Omental fat pad (tissue), 4 donors: Measurements from ENCODE around the gene PTOV1. TPM values are rescaled to one million over a fixed set of nuclear protein-coding genes. Genes with fewer than 3 reads are reported as not detected.

Source experiments
- ATAC-seq: fragments of 150-250 bp; one replicate; pipeline ENCODE4 v1.9.1; 2016; ENCODE audit warnings: mild to moderate bottlenecking, moderate library complexity; ENCODE audit not compliant: low FRiP score
- DNase-seq: peaks from one replicate; pipeline ENCODE4 v3.0.0-alpha.2; 2019; ENCODE audit warnings: low spot score
- CTCF ChIP-seq, 3 donors: fragments of 450-650 bp; IDR thresholded peaks; one replicate each; pipeline ENCODE4 v1.5.1; 2016 to 2017; ENCODE audit warnings: antibody characterized with exemption in 3 of 3, mild to moderate bottlenecking in 3 of 3, moderate library complexity in 2 of 3
- total RNA-seq, 4 donors: library from RNA; depleted of rRNA; stranded (reverse); fragments of >200 nt; gene quantifications; one replicate each; pipeline ENCODE4 v1.1.0, GENCODE V29; 2016

PTOV1 gene
- total RNA-seq, 4 donors from 2014 or later, result 37.3 to 64.8 (median 58.1) TPM

DNA sequence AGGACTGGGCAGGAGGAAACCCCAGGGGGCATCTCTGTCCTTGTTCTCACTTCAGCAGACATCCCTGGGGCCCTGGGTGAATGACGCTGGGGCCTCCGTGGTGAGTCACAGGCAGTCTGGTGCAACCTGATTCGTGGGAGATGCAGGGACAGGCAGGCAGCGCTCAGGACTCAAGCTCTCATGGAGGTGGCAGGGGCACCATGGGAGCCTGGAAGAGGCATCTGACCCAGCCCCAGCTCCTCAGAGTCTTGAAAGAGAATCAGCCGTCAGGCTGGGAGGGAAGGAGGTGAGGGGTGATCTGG lies 14.0 kb upstream of the PTOV1 start:
- ATAC-seq, result no peak
- DNase-seq, result no peak
- TF ChIP-seq CTCF (IDR thresholded peaks at IDR 0.05), result no peak

- no peak for DNase-seq
- ATAC-seq, result no peak
- no peak for TF ChIP-seq CTCF (IDR thresholded peaks at IDR 0.05)
These were observed 13.5 kb upstream of the PTOV1 start for GRCh38 chr19:49837425-49837824.

- DNase-seq, result no peak
- TF ChIP-seq CTCF (IDR thresholded peaks at IDR 0.05), result no peak
- ATAC-seq, result no peak
These were observed 11.9 kb upstream of the PTOV1 start for GRCh38 chr19:49838885-49839588.

DNA sequence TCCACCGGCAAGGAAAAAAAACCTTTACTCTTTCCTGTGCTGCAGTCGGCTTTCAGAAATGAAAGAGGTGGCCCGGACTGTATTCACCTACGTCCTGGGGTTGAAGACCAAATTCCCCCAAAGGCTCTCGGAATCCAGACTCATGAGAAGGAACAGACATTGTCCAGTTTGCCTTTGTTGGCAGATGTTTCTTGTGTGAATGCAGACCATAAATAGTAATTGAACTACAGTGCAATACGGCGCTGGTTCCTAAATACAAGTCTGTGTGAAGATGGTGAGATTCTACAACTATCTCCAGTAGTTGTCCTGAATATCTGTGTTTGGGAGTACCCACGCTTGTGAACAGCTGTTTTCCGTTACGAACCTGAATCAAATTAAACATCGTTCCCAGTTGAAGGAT lies 11.2 kb upstream of the PTOV1 start:
- no peak for TF ChIP-seq CTCF (IDR thresholded peaks at IDR 0.05)
- no peak for DNase-seq
- no peak for ATAC-seq

DNA sequence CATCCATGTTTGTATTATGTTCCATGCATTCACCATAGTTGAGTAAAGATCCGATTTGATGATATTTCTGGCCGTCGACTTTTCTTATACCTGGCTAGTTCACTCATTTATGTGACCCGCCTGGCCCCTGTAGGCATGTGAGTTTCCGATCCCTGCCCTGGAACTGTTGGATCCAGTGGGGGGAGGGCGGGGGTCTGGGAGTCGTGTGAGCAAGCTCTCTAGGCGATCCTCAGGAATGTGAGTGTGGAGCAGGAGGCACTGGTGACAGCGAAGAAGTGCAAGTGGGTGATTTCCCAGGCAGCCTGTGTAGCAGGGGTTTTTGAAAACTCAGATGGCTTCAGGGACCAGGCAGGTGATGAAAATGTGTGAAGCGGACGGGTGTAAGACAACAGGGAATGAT lies 10.6 kb upstream of the PTOV1 start:
- no peak for TF ChIP-seq CTCF (IDR thresholded peaks at IDR 0.05)
- DNase-seq (no peak), ATAC-seq (no peak)

DNA sequence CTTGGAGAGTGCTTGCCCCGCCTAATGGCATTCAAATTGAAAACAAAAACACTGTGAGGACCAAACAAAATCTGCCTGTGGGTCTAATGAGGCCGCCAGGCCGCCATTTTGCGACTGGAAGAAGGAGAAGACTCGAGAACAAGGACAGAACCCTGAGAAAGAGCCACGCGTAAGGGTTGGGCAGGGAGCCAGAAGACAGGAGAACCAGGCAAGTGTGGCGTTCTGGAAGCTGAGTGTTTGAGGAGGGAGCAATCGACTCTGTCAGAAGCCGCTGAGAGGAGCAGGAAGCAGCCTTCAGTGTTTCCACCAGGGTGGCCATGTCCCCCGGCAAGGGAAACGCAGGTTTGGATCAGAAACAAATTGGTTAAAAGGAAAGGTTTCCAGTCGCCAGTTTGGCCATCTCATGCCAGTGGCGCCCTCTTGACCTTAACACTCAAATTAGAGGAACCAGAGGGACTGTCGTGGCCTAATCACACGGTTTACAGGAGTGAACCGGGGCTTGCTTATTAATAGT lies 10.2 kb upstream of the PTOV1 start:
- DNase-seq (no peak), ATAC-seq (no peak)
- TF ChIP-seq CTCF (IDR thresholded peaks at IDR 0.05), result no peak

GRCh38 chr19:49843265-49843664 lies 7.7 kb upstream of the PTOV1 start:
- TF ChIP-seq CTCF (IDR thresholded peaks at IDR 0.05), result no peak
- ATAC-seq, result no peak

More at GRCh38 chr19:49843265-49843664, 7.7 kb upstream of the PTOV1 start:
- no peak for DNase-seq
